Measurements from ENCODE around the gene VANGL1.

- TF ChIP-seq CTCF (IDR thresholded peaks at IDR 0.05; ENCODE audit: insufficient read depth, low read depth, low read length) (no peak), EZH2 (IDR thresholded peaks at IDR 0.05; ENCODE audit: insufficient read depth, low read length) (no peak)
These were observed 11.4 kb upstream of the VANGL1 start for GRCh38 chr1:115630342-115630741.
